IMR-90 (cell line): ENCODE results near the gene RPS27L. TPM values are rescaled to one million over a fixed set of nuclear protein-coding genes. Genes with fewer than 3 reads are reported as not detected.

Experiments
- ATAC-seq: fragments of 200-7000 bp; cut with Tn5 transposase; 2 replicates; pipeline ENCODE4 v1.9.1; 2020; ENCODE audit warnings: low read depth, mild to moderate bottlenecking, moderate library complexity
- BruUV-seq: library from RNA; stranded (reverse); fragments of 400-500 nt; replicated peaks from 2 replicates; lab custom pipeline; 2021; lab: Mats Ljungman, UMichigan
- CTCF ChIA-PET: fragments of 300-600 bp; formaldehyde crosslinking; extraction: SDS; loops from one replicate; lab custom pipeline; 2021; ENCODE audit warnings: antibody characterized with exemption; lab: Yijun Ruan, JAX
- POLR2A ChIA-PET: fragments of 300-600 bp; sonication (Branson Sonifier 250); formaldehyde crosslinking; loops from one replicate; lab custom pipeline; 2022; ENCODE audit warnings: antibody characterized with exemption; ENCODE audit not compliant: unreplicated experiment; lab: Charles Lee
- DNase-seq: peaks from one replicate; pipeline ENCODE4 v3.0.0; 2013
- H2AFZ ChIP-seq: replicated peaks from 2 replicates; pipeline ENCODE3; 2013; ENCODE audit warnings: low read length, mild to moderate bottlenecking; ENCODE audit not compliant: poor library complexity
- H2AK5ac ChIP-seq: 2 replicates; pipeline ENCODE4 v1.6.1; 2013; ENCODE audit warnings: low read depth, low read length, inconsistent platforms
- H2AK9ac ChIP-seq: replicated peaks from 2 replicates; pipeline ENCODE3; 2013; ENCODE audit warnings: mild to moderate bottlenecking, low read depth, low read length, moderate library complexity; ENCODE audit not compliant: poor library complexity
- H2BK120ac ChIP-seq: 2 replicates; pipeline ENCODE4 v1.6.1; 2013; ENCODE audit warnings: low read depth, low read length, inconsistent platforms
- H2BK15ac ChIP-seq: 3 replicates; pipeline ENCODE4 v1.6.1; 2013; ENCODE audit warnings: low read depth, low read length, inconsistent platforms
- H2BK20ac ChIP-seq: 2 replicates; pipeline ENCODE4 v1.6.1; 2013; ENCODE audit warnings: low read depth, mild to moderate bottlenecking, inconsistent platforms, low read length, moderate library complexity
- H2BK5ac ChIP-seq: 2 replicates; pipeline ENCODE4 v1.6.1; 2013; ENCODE audit warnings: mild to moderate bottlenecking, low read depth, low read length, inconsistent platforms; ENCODE audit not compliant: poor library complexity, severe bottlenecking
- H3K14ac ChIP-seq: replicated peaks from 2 replicates; pipeline ENCODE4 v1.6.1; 2013; ENCODE audit warnings: low read depth, low read length, inconsistent platforms
- H3K18ac ChIP-seq: 2 replicates; pipeline ENCODE4 v1.6.1; 2013; ENCODE audit warnings: low read depth, low read length, control low read depth
- H3K23ac ChIP-seq: 2 replicates; pipeline ENCODE4 v1.6.1; 2013; ENCODE audit warnings: low read depth, low read length, inconsistent platforms
- H3K27ac ChIP-seq: 2 replicates; pipeline ENCODE4 v1.5.1; 2013; ENCODE audit warnings: mild to moderate bottlenecking, control low read depth, low read length; ENCODE audit not compliant: insufficient read depth
- H3K27me3 ChIP-seq: 2 replicates; pipeline ENCODE4 v1.6.1; 2013; ENCODE audit warnings: low read length; ENCODE audit not compliant: control insufficient read depth, insufficient read depth
- H3K36me3 ChIP-seq: 2 replicates; pipeline ENCODE4 v1.6.1; 2013; ENCODE audit warnings: low read length, mixed read lengths; ENCODE audit not compliant: control insufficient read depth, insufficient read depth
- H3K4ac ChIP-seq: 2 replicates; pipeline ENCODE4 v1.6.1; 2013; ENCODE audit warnings: low read depth, low read length, inconsistent platforms
- H3K4me1 ChIP-seq: 2 replicates; pipeline ENCODE4 v1.6.1; 2013; ENCODE audit warnings: low read length, mixed read lengths; ENCODE audit not compliant: control insufficient read depth, insufficient read depth
- H3K4me2 ChIP-seq: 2 replicates; pipeline ENCODE4 v1.6.1; 2013; ENCODE audit warnings: low read depth, mild to moderate bottlenecking, control low read depth, low read length, moderate library complexity
- H3K4me3 ChIP-seq: 2 replicates; pipeline ENCODE4 v1.5.1; 2013; ENCODE audit warnings: low read depth, mild to moderate bottlenecking, control low read depth, low read length, moderate library complexity; ENCODE audit not compliant: insufficient read depth
- H3K56ac ChIP-seq: 2 replicates; pipeline ENCODE4 v1.6.1; 2013; ENCODE audit warnings: low read length, inconsistent platforms; ENCODE audit not compliant: insufficient read depth; ENCODE audit errors: extremely low read depth
- H3K79me1 ChIP-seq, 2 experiments: 2 replicates each; pipeline ENCODE4 v1.6.1; 2013; ENCODE audit warnings: low read length in 2 of 2, inconsistent platforms in 1 of 2, low read depth in 1 of 2
- H3K9ac ChIP-seq: 2 replicates; pipeline ENCODE4 v1.6.1; 2013; ENCODE audit warnings: low read depth, low read length, control low read depth
- H3K9me1 ChIP-seq: 2 replicates; pipeline ENCODE4 v1.6.1; 2013; ENCODE audit warnings: low read length, inconsistent platforms; ENCODE audit not compliant: insufficient read depth
- H3K9me3 ChIP-seq: 2 replicates; pipeline ENCODE4 v1.6.1; 2013; ENCODE audit warnings: low read length; ENCODE audit not compliant: control insufficient read depth, insufficient read depth
- H4K20me1 ChIP-seq: 2 replicates; pipeline ENCODE4 v1.6.1; 2013; ENCODE audit warnings: low read length, inconsistent platforms; ENCODE audit not compliant: insufficient read depth
- H4K5ac ChIP-seq: 2 replicates; pipeline ENCODE4 v1.6.1; 2013; ENCODE audit warnings: mild to moderate bottlenecking, low read depth, low read length, control low read depth
- H4K8ac ChIP-seq, 2 experiments: 2 replicates each; pipeline ENCODE4 v1.6.1; 2013; ENCODE audit warnings: low read depth in 2 of 2, low read length in 2 of 2, control low read depth in 1 of 2, inconsistent platforms in 1 of 2
- H4K91ac ChIP-seq: 2 replicates; pipeline ENCODE4 v1.6.1; 2013; ENCODE audit warnings: low read depth, low read length, inconsistent platforms; ENCODE audit not compliant: insufficient read depth
- BHLHE40 ChIP-seq: fragments of 150-350 bp; IDR thresholded peaks from 2 replicates; pipeline ENCODE4 v1.6.1; 2016; ENCODE audit warnings: mild to moderate bottlenecking, low read depth, low read length
- CEBPB ChIP-seq: IDR thresholded peaks from 2 replicates; pipeline ENCODE4 v1.6.1; 2012; ENCODE audit warnings: low read depth, low read length, improper control_type of control experiment
- CHD1 ChIP-seq: IDR thresholded peaks from 2 replicates; pipeline ENCODE4 v1.6.1; 2012; ENCODE audit warnings: low read depth, low read length, improper control_type of control experiment
- FOS ChIP-seq: fragments of 150-350 bp; IDR thresholded peaks from 2 replicates; pipeline ENCODE4 v1.6.1; 2016; ENCODE audit warnings: low read depth, low read length
- MAFK ChIP-seq: IDR thresholded peaks from 2 replicates; pipeline ENCODE4 v1.6.1; 2012; ENCODE audit warnings: low read depth, low read length, improper control_type of control experiment
- MAZ ChIP-seq: IDR thresholded peaks from 2 replicates; pipeline ENCODE4 v1.6.1; 2012; ENCODE audit warnings: low read depth, mild to moderate bottlenecking, low read length, improper control_type of control experiment, moderate library complexity, borderline replicate concordance
- MXI1 ChIP-seq: IDR thresholded peaks from 2 replicates; pipeline ENCODE4 v1.6.1; 2012; ENCODE audit warnings: low read depth, mild to moderate bottlenecking, low read length, moderate library complexity, borderline replicate concordance
- NFE2L2 ChIP-seq: fragments of 150-350 bp; IDR thresholded peaks from 2 replicates; pipeline ENCODE4 v1.6.1; 2016; ENCODE audit warnings: low read depth, mild to moderate bottlenecking, low read length
- POLR2A ChIP-seq: IDR thresholded peaks from 2 replicates; pipeline ENCODE4 v1.6.1; 2012; ENCODE audit warnings: mild to moderate bottlenecking, low read depth, low read length
- RAD21 ChIP-seq: IDR thresholded peaks from 2 replicates; pipeline ENCODE4 v1.6.1; 2012; ENCODE audit warnings: low read length, improper control_type of control experiment
- RCOR1 ChIP-seq: IDR thresholded peaks from 2 replicates; pipeline ENCODE4 v1.6.1; 2012; ENCODE audit warnings: mild to moderate bottlenecking, low read length, improper control_type of control experiment; ENCODE audit not compliant: insufficient replicate concordance
- RFX5 ChIP-seq: IDR thresholded peaks from 2 replicates; pipeline ENCODE4 v1.8.0; 2012; ENCODE audit warnings: low read depth, mild to moderate bottlenecking, low read length, moderate library complexity
- SMC3 ChIP-seq: fragments of 150-350 bp; IDR thresholded peaks from 2 replicates; pipeline ENCODE4 v1.6.1; 2016; ENCODE audit warnings: low read depth, mild to moderate bottlenecking, antibody characterized with exemption, low read length, moderate library complexity
- whole genome bisulfite sequencing, 2 experiments: methylation state at CpG; one replicate each; pipeline versions ENCODE4 v1.1.5 to v1.1.7; 2013; ENCODE audit warnings: missing lambda C conversion rate in 2 of 2; ENCODE audit not compliant: insufficient read length in 1 of 2; ENCODE audit errors: extremely low coverage in 2 of 2; 5-methylcytosine and 5-hydroxymethylcytosine counted together
- dilution Hi-C: fragments of 300-500 bp; cut with HindIII; formaldehyde crosslinking; loops from one replicate; pipeline ENCODE4 v1.14.3; 2018; ENCODE audit warnings: low sequenced_read_pairs; ENCODE audit not compliant: unreplicated experiment
- in situ Hi-C: fragments of 300-500 bp; cut with MboI; formaldehyde crosslinking; loops from 3 replicates; pipeline ENCODE4 v1.14.3; 2019; ENCODE audit warnings: low sequenced_read_pairs, inconsistent platforms, mixed read lengths
- intact Hi-C: fragments of 100-400 bp; cut with micrococcal nuclease; formaldehyde crosslinking; loops from 2 replicates; pipeline ENCODE4 v1.10.0; 2022
- polyA plus RNA-seq, 3 experiments: library from polyadenylated mRNA; depleted of rRNA; stranded (reverse); fragments of >200 nt; gene quantifications; 2 replicates each; pipeline ENCODE4 v1.2.3, GENCODE V29; 2012; ENCODE audit warnings: low replicate concordance in 1 of 3
- total RNA-seq: library from RNA; depleted of rRNA; stranded (reverse); fragments of >200 nt; gene quantifications from 2 replicates; pipeline ENCODE4 v1.2.3, GENCODE V29; 2012
- TF ChIP-seq, protein P1 (sequence below): fragments of 150-350 bp; IDR thresholded peaks from 2 replicates; pipeline ENCODE4 v1.6.1; 2016; ENCODE audit warnings: low read depth, mild to moderate bottlenecking, low read length, moderate library complexity, borderline replicate concordance
- TF ChIP-seq, protein P2 (sequence below): fragments of 150-350 bp; IDR thresholded peaks from 2 replicates; pipeline ENCODE4 v1.6.1; 2017; ENCODE audit warnings: mild to moderate bottlenecking, antibody characterized with exemption, low read length, low read depth
- TF ChIP-seq, protein P3 (sequence below): conservative IDR thresholded peaks from 2 replicates; pipeline ENCODE4 v1.5.1; 2012; ENCODE audit warnings: mild to moderate bottlenecking, low read depth, low read length, improper control_type of control experiment

RPS27L gene
- total and polyA plus RNA-seq, 2 of the 4 experiments (the other 2 are of a cell fraction) = 53.1 to 302 TPM

DNA sequence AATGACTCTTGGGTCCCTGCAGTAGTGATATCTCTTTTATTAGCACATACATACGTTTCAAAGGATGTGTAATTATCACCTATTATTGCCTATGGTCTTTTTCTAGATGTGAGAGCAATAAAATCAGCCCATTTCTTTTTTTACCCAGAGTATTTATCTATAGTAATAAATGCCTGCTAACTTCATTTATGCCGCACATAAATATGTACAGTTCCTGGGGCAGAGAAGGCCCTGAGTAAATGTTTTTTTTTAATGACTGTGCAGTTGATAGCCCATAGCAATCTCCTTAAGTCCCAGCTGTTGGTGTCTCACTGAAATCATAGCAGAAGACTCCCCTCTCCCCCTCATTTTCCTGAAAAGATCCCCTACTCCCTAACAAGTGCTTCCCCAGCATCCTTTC lies 48.8 kb upstream of the RPS27L start:
- Histone ChIP-seq H2AFZ (no peak overlapping the region), H4K8ac (no peak overlapping the region), H2AK9ac (no peak overlapping the region), H3K9me1 (no peaks in the 10 kb centered on the region; the same call in none of the 2 replicates), H2BK20ac (no peak overlapping the region), H2BK5ac (no peak overlapping the region), H4K91ac (no peak overlapping the region), H3K18ac (no peak overlapping the region), H3K9me3 (no peaks in the 10 kb centered on the region), H3K4ac (no peak overlapping the region), H3K4me3 (no peak overlapping the region), H3K27me3 (no peaks in the 10 kb centered on the region), H4K5ac (no peak overlapping the region), H3K4me2 (no peak overlapping the region), H3K56ac (no peak overlapping the region), H3K27ac (no peak overlapping the region), H3K14ac (no peak overlapping the region), H3K23ac (no peak overlapping the region), H2BK15ac (no peak overlapping the region), H3K9ac (no peak overlapping the region), H2AK5ac (no peak overlapping the region), H2BK120ac (no peak overlapping the region), H3K36me3 (peaks cover 1% of the 10 kb centered on the region; the same call in 1 of the 2 replicates), H3K79me1 (peaks cover 38 to 70% of the 10 kb centered on the region in 2 experiments), H3K4me1 (peaks cover 10% of the 10 kb centered on the region), H4K20me1 (peaks cover 15% of the 10 kb centered on the region; the same call in 1 of the 2 replicates)
- in situ Hi-C loops (no loop called here), dilution Hi-C loops (no loop called here), intact Hi-C loops (no loop called here)
- no CpG with 5 or more reads among the region's 2 CpGs for WGBS, 2 experiments
- BruUV-seq = no TSS peak
- CTCF ChIA-PET = no interaction called here
- ATAC-seq (no peak), DNase-seq (no peak)
- TF ChIP-seq, protein P1, sequence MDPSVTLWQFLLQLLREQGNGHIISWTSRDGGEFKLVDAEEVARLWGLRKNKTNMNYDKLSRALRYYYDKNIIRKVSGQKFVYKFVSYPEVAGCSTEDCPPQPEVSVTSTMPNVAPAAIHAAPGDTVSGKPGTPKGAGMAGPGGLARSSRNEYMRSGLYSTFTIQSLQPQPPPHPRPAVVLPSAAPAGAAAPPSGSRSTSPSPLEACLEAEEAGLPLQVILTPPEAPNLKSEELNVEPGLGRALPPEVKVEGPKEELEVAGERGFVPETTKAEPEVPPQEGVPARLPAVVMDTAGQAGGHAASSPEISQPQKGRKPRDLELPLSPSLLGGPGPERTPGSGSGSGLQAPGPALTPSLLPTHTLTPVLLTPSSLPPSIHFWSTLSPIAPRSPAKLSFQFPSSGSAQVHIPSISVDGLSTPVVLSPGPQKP = no peak
- TF ChIP-seq RAD21 (no peak), SMC3 (no peak), MAZ (no peak), CEBPB (no peak), POLR2A (no peak), BHLHE40 (no peak), MAFK (no peak), MXI1 (no peak), RFX5 (no peak), CHD1 (no peak), RCOR1 (no peak), FOS (no peak), NFE2L2 (no peak)
- TF ChIP-seq, protein P2, sequence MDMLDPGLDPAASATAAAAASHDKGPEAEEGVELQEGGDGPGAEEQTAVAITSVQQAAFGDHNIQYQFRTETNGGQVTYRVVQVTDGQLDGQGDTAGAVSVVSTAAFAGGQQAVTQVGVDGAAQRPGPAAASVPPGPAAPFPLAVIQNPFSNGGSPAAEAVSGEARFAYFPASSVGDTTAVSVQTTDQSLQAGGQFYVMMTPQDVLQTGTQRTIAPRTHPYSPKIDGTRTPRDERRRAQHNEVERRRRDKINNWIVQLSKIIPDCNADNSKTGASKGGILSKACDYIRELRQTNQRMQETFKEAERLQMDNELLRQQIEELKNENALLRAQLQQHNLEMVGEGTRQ = no peak
- TF ChIP-seq, protein P3, sequence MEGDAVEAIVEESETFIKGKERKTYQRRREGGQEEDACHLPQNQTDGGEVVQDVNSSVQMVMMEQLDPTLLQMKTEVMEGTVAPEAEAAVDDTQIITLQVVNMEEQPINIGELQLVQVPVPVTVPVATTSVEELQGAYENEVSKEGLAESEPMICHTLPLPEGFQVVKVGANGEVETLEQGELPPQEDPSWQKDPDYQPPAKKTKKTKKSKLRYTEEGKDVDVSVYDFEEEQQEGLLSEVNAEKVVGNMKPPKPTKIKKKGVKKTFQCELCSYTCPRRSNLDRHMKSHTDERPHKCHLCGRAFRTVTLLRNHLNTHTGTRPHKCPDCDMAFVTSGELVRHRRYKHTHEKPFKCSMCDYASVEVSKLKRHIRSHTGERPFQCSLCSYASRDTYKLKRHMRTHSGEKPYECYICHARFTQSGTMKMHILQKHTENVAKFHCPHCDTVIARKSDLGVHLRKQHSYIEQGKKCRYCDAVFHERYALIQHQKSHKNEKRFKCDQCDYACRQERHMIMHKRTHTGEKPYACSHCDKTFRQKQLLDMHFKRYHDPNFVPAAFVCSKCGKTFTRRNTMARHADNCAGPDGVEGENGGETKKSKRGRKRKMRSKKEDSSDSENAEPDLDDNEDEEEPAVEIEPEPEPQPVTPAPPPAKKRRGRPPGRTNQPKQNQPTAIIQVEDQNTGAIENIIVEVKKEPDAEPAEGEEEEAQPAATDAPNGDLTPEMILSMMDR = no peak
- POLR2A ChIA-PET = no interaction called here
